Stimulated activated CD8-positive, alpha-beta memory T cell treated with anti-CD3 and anti-CD28 coated beads, Interleukin-12 subunit alpha, Interleukin-12 subunit beta, amount 100 ng/mL, for 4 hours (primary cell): ENCODE results near the gene ATP10A.

ENCODE experiments used
- DNase-seq: peaks from one replicate; pipeline ENCODE4 v3.0.0-alpha.2; 2020; ENCODE audit warnings: low read depth

ATP10A gene

DNA sequence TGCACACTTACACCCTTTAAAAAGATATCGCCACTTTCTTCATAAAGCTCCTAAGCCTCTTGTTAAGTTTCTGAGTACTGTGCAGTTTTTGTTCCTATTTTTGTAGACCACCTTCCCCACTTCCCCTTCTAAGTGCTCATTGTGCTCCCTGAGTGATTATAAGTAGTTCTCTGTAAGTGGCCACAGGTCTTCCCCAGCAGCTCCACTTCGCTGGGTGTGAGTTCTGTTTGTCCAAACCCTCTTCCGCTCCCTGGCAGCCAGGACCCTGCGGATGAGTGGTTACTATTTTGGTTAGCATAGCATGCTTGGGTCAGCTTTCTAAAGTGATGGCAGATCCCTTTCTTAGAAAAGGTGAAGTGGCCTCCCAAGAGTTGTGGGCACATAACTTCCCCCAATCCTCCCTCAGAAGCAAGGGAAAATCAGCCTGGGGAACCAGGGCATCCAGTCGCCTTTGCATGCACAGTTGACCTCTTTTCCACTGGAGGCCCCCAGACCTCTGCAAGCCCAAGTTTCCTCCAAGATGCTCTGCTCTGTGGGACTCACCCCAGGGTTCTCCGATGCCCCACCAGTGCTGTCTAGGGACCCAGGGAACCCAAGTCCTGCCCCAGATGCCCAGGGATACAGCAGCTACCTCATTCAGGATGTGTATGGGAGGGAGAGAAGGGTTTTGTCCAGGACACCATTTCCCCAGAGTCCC, 69.6 kb downstream of the ATP10A start:
- DNase-seq: no peak

GRCh38 chr15:25792128-25792527, 71.0 kb downstream of the ATP10A start:
- DNase-seq: no peak

GRCh38 chr15:25790000-25790660, 73.0 kb downstream of the ATP10A start:
- no peak for DNase-seq

GRCh38 chr15:25789616-25789999, 73.5 kb downstream of the ATP10A start:
- no peak for DNase-seq

DNA sequence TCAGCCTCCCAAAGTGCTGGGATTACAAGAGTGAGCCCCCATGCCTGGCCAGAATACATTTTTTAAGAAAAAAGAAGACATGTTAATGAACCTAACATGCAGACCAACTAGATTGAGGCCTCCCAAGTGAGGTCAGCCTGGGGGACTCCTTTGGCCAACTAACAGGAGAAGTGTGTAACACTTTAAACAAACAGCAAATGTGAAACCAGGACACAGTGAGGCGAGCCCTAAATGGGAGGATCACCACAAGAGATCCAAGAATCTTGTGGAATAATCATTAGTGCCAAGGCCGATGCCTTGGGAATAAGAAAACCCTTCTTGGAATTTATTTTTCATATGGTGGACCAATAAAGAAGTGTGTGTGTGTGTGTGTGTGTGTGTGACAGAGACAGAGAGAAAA, 73.9 kb downstream of the ATP10A start:
- DNase-seq: no peak

GRCh38 chr15:25787855-25788520, 75.1 kb downstream of the ATP10A start:
- no peak for DNase-seq

DNA sequence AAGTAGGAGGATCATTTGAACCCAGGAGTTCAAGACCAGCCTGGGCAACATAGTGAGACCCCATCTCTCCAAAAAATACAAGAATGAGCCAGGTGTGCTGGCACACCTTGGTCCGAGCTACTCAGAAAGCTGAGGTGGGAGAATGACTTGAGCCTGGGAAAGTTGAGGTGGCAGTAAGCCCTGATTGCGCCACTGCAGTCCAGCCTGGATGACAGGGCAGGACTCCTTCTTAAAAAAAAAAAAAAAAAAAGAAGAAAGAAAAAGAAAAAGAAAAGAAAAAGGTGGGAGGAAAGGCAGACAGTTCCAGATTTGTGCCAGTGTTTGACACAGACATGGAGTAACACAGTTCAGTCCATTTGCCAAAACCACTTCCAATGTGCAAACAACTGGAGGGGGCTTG, 75.7 kb downstream of the ATP10A start:
- DNase-seq: no peak

DNA sequence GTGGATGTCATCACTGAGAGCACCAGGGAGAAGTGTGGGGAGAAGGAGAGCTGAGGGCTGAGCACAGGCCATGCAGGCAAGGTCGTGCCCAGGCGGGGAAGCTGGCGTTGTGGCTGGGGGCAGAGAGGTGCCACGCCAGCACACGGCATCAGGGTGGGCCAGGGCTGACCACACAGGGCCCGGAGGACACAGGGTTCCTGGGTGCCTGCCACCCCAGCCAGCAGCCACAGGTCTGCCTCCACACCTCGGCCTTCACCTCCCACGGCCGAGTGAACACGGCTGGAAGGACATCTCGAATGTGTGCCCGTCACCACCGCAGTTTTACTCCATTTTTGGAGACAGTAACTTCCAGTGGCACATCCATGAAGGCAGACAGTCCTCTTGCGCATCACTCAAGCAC, 77.1 kb downstream of the ATP10A start:
- no peak for DNase-seq

DNA sequence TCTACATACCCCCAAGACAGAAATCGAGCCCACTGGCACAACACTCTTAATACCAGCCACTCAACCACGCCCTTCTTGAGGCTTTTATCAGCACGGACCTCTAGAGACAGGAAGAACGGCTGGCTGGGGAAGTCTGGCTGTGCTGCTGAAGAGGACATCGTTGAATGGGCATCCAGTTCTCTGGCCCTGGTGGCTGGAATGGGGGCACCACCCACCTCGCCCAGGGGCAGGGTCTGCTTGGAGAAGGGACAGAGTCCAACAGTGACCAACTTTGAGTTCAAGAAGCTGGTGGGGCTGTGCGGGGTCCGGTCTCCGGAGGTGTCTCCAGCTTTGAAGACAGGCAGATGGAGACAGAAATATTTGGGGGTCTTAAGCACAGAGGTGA, 77.5 kb downstream of the ATP10A start:
- no peak for DNase-seq

DNA sequence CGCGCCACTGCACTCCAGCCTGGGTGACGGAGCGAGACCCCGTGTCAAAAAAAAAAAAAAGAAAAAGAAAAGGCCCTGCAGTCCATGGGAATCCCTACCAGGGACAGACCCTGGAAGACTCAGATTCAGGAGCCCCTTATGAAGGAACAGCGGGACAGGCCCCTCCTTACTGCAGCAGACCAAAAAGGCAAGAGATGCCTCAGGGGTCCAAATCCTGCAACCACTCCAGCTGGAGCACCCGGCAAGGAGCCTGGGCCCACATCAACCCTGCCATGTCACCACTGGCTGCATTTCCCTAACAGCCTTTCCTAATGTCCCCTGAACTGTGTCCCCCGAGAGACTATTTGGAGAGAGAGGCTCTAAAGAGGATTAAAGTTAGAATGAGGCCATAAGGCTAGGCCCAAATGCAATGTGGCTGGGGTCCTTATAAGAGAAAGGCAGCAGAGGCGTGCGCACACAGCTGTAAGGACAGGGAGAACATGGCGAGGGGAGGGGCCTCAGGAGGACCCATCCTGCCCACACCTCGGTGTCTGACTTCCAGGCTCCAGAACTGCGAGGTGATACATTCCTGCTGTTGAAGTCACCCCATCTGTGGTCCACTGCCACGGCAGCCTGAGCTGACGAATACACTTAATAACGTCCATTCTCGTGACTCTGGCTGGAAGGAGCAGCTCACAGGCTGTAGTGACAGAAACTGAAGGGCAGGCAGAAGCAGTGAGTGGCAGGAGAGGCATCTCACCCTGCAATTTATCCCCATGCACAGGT, 78.1 kb downstream of the ATP10A start:
- DNase-seq: no peak

- peak; percentile 15 for DNase-seq
Observed at GRCh38 chr15:25783607-25784540, 79.3 kb downstream of the ATP10A start.

- no peak for DNase-seq
Observed at GRCh38 chr15:25783134-25783533, 80.0 kb downstream of the ATP10A start.

DNA sequence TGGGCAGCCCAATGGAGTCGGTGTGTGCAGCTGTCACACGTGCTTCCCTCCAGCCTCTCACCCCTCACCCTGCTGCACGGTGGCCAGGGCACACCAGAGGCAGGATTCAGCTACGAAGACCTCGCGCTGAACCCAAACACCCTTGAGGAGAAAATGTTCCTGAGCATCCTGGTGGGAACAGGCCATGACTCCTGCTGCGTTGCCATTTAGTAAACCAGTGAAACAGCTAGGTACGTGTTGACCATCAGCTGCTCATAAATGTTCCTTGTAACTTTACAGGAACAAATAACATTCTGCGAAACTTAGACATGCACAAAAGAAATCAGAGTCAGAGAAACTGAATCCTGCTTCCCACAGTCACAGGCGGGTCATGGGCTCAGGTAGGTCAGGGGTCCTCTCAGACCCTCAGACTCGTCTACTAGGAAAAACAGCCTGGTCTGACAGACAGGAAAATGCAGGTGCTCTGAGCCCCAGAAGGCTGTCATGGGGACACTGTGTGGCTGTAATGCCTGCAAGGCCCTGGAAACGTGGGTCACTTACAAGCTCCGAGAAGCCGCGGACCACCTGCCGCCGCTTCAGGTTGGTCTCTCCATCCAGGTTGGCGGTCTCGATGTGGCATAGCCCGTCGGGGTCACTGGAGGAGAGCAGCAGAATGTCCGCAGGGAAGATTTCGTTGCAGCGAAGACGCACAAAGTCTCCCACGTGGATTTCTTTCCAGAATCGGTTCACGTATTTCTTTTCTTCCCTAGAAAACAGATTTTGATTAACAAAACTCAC, 82.5 kb downstream of the ATP10A start:
- no peak for DNase-seq

- DNase-seq: no peak
Observed at GRCh38 chr15:25778161-25778560, 85.0 kb downstream of the ATP10A start.

DNA sequence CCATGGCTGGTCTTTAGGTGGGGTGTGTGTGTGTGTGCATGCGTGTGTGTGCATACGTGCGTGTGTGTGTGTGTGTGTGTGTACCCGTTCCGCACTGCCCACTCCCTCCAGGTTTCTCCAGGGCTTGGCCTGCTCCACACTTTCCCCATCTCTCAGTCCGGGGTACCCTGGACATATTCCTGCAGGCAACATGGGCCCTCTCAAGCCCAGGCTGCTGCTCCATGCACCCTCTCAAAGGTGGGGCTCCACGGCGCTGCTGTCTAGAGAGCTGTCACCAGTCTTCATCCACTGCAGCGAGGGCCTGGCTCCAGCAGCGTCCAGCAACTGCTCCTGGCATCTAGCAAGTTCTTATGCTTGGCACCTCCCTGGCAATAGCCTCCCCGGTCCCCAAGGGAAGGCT, 86.1 kb downstream of the ATP10A start:
- no peak for DNase-seq

DNA sequence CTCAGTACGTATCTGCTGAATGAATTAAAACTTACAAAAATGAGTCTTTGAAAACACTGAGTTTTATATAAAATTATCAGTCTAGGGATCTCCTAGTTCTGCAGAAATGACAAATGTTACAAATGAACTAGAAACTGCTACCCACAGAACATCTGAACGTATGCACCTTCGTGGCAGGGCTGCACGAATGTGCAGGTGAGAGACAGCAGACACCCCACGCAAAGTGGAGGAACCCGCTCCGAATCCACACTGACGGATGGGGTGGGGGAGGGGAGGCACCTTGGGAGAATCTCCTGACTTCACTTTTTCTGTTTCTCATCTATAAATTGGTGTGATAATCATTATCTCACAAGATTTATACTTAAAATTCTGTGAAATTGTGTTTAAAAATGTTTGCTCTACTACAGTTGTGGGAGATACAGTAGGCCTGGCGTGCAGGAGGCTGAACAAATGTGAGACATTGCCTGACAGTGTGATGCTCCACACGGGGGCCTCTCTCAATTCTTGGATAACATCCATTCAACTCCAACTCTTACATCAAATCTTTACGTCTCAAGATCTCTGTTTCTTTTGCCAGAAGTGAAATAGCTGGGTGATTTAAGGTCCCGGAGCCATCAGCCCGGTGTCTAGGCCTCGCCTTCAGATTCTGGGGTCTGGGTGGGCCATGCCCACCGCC, 86.9 kb downstream of the ATP10A start:
- no peak for DNase-seq

DNA sequence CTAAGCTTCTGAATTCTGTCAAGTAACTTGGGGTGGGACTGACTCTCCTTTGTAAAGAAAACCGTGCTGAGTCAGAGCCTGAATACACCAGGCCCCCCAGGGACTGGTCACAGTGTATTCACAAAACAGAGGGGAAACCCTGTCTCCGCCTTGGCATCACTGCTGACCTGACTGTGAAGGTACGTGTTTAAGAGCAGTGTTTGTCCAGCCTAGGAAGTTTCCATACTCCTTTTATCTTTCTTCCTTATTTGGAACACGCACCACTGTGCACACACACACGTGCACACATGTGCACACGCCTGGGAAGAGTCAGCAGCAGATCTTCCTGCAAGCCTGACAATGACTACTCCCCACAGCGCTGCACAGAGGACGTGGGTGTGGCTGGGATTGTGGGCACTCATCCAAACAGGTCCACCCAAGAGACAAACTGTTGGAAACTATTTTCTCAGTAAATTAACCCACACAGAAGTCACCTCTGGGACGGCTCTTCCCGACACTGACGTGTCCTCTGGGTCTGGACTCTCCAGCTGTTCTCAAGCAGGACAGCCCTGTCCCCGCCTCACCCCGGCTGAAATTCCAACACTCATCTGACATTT, 87.7 kb downstream of the ATP10A start:
- no peak for DNase-seq

DNA sequence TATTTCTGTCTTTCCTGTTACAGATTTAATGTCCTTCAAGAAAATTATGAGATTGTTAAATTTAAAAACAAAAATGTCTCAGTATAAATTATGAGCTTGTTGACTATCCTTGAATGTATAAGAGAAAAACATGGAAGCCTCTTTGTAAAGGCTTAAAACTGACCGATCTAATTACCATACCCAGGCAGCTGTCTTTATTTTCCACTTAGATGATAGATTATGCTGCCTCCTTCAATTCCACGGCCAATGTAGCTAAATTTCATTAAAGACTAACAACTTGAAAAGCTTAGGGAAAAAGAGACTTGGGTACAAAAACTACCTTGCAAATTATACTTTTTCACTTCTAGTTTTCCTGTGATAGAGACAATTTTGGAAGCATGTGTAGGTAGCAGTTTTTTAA, 88.3 kb downstream of the ATP10A start:
- DNase-seq: no peak

DNA sequence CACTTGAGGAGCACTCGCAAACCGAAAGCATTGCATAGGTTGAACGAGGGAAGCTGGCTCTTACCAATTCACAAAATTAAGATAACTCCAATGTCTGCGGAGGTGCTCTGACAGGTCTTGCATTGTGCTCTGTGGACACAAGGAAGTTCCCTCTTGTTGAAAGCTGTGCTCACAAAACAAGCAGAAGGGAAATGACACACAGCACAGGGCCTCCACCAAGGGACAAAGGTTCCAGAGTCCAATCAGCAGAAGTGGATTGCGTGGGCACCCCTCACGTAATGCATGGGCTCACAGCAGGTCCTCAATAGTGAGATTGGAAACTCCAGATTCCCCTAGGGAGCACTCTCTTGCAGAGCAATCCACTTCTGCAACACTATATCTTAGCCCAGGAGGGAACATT, 89.9 kb downstream of the ATP10A start:
- no peak for DNase-seq

DNA sequence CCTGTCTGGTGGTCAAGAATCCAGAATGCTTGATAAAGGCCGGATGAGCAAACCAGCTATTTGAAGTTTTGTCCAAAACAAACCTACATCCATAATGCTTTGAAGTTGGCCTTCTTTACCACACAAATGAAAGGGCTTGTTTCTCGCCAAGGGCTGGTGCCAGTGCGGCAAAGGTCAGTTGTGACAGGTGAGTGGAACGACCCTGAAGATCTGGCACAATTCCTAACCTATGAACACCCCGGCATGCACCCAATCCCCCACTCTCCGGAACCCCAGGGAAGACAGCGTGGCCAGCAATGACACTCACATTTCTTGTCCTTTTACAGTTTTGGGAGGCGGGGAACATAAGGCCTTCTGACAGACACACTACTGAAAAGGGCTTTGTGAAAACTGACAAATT, 90.6 kb downstream of the ATP10A start:
- no peak for DNase-seq
